G401.6 (cell line): Measurements from ENCODE around the gene PERP.
"Not testable (repeated sequence)": the region's sequence is repeated elsewhere in the genome, so short reads cannot be mapped to it uniquely, and the experiment has no call there.

Source experiments
- FAIRE-seq: peaks from 2 replicates; lab custom pipeline; 2012; peaks lifted over from hg19 to GRCh38; lab: Jason Lieb, UNC

The PERP gene

GRCh38 chr6:138107078-138107751 lies at the start of gene PERP:
Gene PERP, minus strand, starts transcription at chr6:138107419. Its CDS starts 79 bp downstream, at chr6:138107340.
- no peak for FAIRE-seq

- no peak for FAIRE-seq
Measured at GRCh38 chr6:138155443-138155842, 48.2 kb upstream of the PERP start.

- FAIRE-seq, result no peak
Measured at GRCh38 chr6:138146544-138146943, 39.3 kb upstream of the PERP start.

- FAIRE-seq, result no peak
Measured at GRCh38 chr6:138145402-138145801, 38.2 kb upstream of the PERP start.

GRCh38 chr6:138142806-138143205 lies 35.6 kb upstream of the PERP start:
- FAIRE-seq, result no peak

- FAIRE-seq, result no peak
Measured at GRCh38 chr6:138129190-138129589, 22.0 kb upstream of the PERP start.

- FAIRE-seq, result no peak
Measured at GRCh38 chr6:138128096-138128495, 20.9 kb upstream of the PERP start.

GRCh38 chr6:138124096-138124495 lies 16.9 kb upstream of the PERP start:
- FAIRE-seq, result no peak

- no peak for FAIRE-seq
Measured at GRCh38 chr6:138119976-138120375, 12.8 kb upstream of the PERP start.

GRCh38 chr6:138119229-138119628 lies 12.0 kb upstream of the PERP start:
- not testable (repeated sequence) for FAIRE-seq

GRCh38 chr6:138117376-138117914 lies 10.2 kb upstream of the PERP start:
- FAIRE-seq, result no peak

GRCh38 chr6:138116661-138116999 lies 9.4 kb upstream of the PERP start:
- FAIRE-seq, result no peak

- FAIRE-seq, result peak; percentile 89
Measured at GRCh38 chr6:138115877-138116660, 8.8 kb upstream of the PERP start.

- no peak for FAIRE-seq
Measured at GRCh38 chr6:138115201-138115600, 8.0 kb upstream of the PERP start.

GRCh38 chr6:138113588-138114210 lies 6.5 kb upstream of the PERP start:
- no peak for FAIRE-seq

- FAIRE-seq, result no peak
Measured at GRCh38 chr6:138110229-138110628, 3.0 kb upstream of the PERP start.

GRCh38 chr6:138109042-138109997 lies 2.1 kb upstream of the PERP start:
- FAIRE-seq, result peak; percentile 95

- FAIRE-seq, result no peak
Measured at GRCh38 chr6:138107752-138108592, 753 bp upstream of the PERP start.

- FAIRE-seq, result no peak
Measured at GRCh38 chr6:138106665-138107077, 548 bp downstream of the PERP start.

- FAIRE-seq, result peak; percentile 95
Measured at GRCh38 chr6:138105880-138106664, 1.1 kb downstream of the PERP start.
